HG02759 (cell line): ENCODE data around the gene SLIT3.
"Not testable (repeated sequence)": the region's sequence is repeated elsewhere in the genome, so short reads cannot be mapped to it uniquely, and the experiment has no call there.

Source experiments
- ATAC-seq: cut with Tn5 transposase; IDR thresholded peaks from one replicate; pipeline ENCODE4 v1.9.1; 2021; ENCODE audit warnings: mild to moderate bottlenecking, moderate library complexity; ENCODE audit not compliant: unreplicated experiment

Gene SLIT3

GRCh38 chr5:168666356-168666755 is 634.6 kb downstream of the SLIT3 start:
- ATAC-seq: no peak

- ATAC-seq: no peak
Measured at GRCh38 chr5:168663276-168664004, 637.5 kb downstream of the SLIT3 start.

- ATAC-seq: no peak
Measured at GRCh38 chr5:168661593-168662485, 639.1 kb downstream of the SLIT3 start.

GRCh38 chr5:168660691-168661090 is 640.2 kb downstream of the SLIT3 start:
- ATAC-seq: no peak

- no peak for ATAC-seq
Measured at GRCh38 chr5:168659286-168659847, 641.6 kb downstream of the SLIT3 start.

- ATAC-seq: no peak
Measured at GRCh38 chr5:168658394-168658793, 642.5 kb downstream of the SLIT3 start.

- no peak for ATAC-seq
Measured at GRCh38 chr5:168656633-168657032, 644.3 kb downstream of the SLIT3 start.

GRCh38 chr5:168655316-168655715 is 645.6 kb downstream of the SLIT3 start:
- ATAC-seq: no peak

- ATAC-seq: no peak
Measured at GRCh38 chr5:168654211-168654721, 646.7 kb downstream of the SLIT3 start.

- no peak for ATAC-seq
Measured at GRCh38 chr5:168653626-168654025, 647.3 kb downstream of the SLIT3 start.

- no peak for ATAC-seq
Measured at GRCh38 chr5:168651648-168652047, 649.3 kb downstream of the SLIT3 start.

GRCh38 chr5:168649306-168649705 is 651.6 kb downstream of the SLIT3 start:
- no peak for ATAC-seq

GRCh38 chr5:168648576-168648975 is 652.4 kb downstream of the SLIT3 start:
- no peak for ATAC-seq

GRCh38 chr5:168648016-168648415 is 652.9 kb downstream of the SLIT3 start:
- no peak for ATAC-seq

- ATAC-seq: no peak
Measured at GRCh38 chr5:168647083-168647482, 653.9 kb downstream of the SLIT3 start.

GRCh38 chr5:168646335-168646734 is 654.6 kb downstream of the SLIT3 start:
- ATAC-seq: no peak

GRCh38 chr5:168645195-168645594 is 655.7 kb downstream of the SLIT3 start:
- ATAC-seq: no peak

- ATAC-seq: no peak
Measured at GRCh38 chr5:168642019-168642418, 658.9 kb downstream of the SLIT3 start.

- not testable (repeated sequence) for ATAC-seq
Measured at GRCh38 chr5:168638846-168639245, 662.1 kb downstream of the SLIT3 start.

GRCh38 chr5:168637793-168638192 is 663.1 kb downstream of the SLIT3 start:
- ATAC-seq: no peak

- ATAC-seq: no peak
Measured at GRCh38 chr5:168637281-168637680, 663.7 kb downstream of the SLIT3 start.
